Breast epithelium (tissue), 3 donors: Measurements from ENCODE around the gene CRELD2.

ENCODE experiments used
- CTCF ChIP-seq, 3 donors: fragments of 450-650 bp; IDR thresholded peaks; one replicate each; pipeline ENCODE4 v1.5.1; 2016 to 2017; ENCODE audit warnings: antibody characterized with exemption in 3 of 3, mild to moderate bottlenecking in 3 of 3, moderate library complexity in 3 of 3
- POLR2A ChIP-seq: fragments of 450-650 bp; IDR thresholded peaks from one replicate; pipeline ENCODE4 v1.6.1; 2016; ENCODE audit warnings: antibody characterized with exemption, mild to moderate bottlenecking, moderate library complexity
- POLR2AphosphoS5 ChIP-seq, 3 donors: sonication (generic); formaldehyde crosslinking; IDR thresholded peaks; one replicate each; pipeline ENCODE4 v1.6.1; 2017; ENCODE audit warnings: antibody characterized with exemption in 3 of 3

DNA sequence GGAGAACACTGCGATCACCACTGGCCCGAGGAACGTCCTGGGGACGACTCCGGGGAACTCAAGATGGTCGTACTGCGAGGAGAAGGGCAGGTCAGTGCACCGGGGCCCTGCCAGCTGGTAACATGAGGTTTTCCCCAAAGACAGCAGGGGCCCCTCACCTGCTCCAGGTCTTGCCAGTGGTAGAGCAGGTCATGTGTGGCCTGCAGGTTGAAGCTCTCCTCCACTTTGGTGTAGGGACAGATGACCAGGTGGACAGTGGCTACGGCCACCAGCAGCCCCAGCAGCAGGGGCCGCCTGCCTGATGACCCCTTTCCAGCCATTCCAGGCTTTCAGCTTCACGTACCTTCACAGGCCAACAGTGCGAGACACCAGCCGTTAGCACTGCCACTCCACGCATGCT lies 5.0 kb upstream of the CRELD2 start:
- no peak for TF ChIP-seq POLR2AphosphoS5 (IDR thresholded peaks at IDR 0.05)
- TF ChIP-seq CTCF (IDR thresholded peaks at IDR 0.05), result no peak
- TF ChIP-seq POLR2A, result no peak
